Stimulated activated CD8-positive, alpha-beta memory T cell treated with anti-CD3 and anti-CD28 coated beads, Interleukin-12 subunit alpha, Interleukin-12 subunit beta, amount 100 ng/mL, for 24 hours (primary cell): Measurements from ENCODE around the gene KRT15.

Experiments
- DNase-seq: peaks from one replicate; pipeline ENCODE4 v3.0.0-alpha.2; 2020; ENCODE audit errors: extremely low read depth

The KRT15 gene

DNA sequence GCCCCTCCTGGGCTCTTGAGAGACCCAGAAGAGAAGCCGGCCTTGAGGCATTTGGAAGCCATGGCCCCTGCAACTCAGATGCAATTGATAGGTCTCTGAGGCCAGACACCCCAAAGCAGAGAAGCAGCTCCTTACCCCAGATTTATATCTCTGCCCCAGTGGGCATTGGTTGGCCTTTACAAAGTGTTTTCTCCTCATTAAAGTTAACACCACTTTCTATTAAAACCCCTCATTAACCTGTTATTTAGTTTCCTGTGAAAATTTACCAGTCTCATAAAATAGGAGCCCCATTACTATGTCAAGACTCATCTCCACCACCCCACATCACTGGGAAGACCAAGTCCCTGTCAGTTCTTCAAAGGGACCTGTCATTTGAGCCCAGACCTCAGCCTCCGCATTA lies 37.7 kb downstream of the KRT15 start, which contains the start of gene KRT35:
KRT35 (minus strand) TSS at position 116 of the 400 bp plus-strand sequence; CDS start at position 62, 54 bp downstream.
- DNase-seq: no peak

DNA sequence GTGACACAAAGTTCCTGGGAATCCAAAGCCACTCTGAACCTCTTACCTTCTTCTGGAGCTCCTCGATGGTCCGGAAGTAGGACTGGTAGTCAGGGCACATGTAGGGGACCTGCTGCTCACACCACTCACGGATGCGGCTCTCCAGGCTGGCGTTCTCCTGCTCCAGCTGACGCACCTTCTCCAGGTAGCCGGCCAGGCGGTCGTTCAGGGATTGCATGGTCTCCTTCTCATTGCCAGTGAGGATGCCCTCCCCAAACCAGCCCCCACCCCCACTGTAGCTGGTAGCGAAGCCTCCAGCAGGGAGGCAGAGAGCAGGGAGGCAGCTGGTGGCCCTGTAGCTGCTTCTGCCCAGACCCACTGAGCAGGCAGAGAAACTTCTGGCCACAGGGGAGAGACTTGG lies 38.1 kb downstream of the KRT15 start:
- DNase-seq: no peak

- no peak for DNase-seq
These were observed 38.6 kb downstream of the KRT15 start for GRCh38 chr17:41480136-41480535.

DNA sequence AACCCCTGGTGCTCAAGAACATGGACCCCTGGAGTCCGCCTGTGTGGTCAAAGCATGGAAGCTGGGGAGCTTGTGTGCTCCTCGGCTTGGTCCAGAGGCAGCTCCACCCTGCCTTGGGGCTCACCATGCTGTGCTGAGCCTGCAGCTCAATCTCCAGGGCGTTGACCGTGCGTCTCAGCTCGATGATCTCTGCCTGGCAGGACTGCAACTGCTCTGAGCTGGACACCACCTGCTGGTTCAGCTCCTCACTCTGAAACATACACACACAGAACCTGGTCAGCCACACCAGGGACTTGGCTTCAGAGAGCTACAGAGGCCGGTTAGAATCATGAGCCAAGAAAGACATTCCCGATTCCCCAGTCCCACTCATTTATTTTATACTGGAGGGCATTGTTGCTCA lies 40.5 kb downstream of the KRT15 start:
- DNase-seq: no peak

GRCh38 chr17:41476866-41477815 lies 41.5 kb downstream of the KRT15 start:
- no peak for DNase-seq

DNA sequence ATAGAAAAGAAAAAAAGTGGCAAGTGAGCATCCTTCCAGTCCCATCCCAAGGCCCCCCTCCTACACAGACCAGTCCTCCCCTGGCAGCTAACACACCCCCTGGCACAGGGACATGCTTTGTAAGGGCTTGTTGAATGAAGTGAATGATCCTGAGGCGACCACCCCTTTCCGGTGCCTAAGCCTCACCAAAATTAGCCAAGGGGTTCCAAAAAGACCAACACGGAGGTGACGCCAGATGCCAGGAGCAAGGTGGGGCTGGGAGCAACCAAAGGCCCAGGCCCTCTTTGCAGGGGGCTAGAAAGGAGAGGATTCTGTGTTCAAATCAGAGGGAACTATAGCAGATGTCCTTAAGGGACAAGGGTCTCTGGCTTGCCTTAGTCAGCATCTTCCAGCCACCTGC lies 43.3 kb downstream of the KRT15 start:
- no peak for DNase-seq

DNA sequence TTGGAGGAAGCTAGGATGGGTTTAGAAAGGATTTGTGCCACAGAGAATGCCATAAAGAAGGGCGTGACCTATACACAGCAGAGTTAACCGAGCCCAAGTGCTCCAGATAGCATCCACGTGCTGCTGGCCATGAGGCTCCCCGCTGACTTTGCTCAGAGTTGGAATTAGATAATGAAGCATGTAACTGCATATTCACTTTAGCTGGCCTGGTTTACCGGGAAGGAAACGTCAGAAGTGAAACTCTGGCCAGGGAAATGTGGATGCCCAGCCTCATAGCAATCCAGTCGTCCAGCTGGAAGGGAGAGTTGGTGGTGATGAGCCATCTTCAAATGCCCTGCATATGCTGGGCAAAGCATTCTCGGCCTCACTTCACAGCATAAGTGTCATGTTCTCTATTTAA lies 43.8 kb downstream of the KRT15 start:
- no peak for DNase-seq

- no peak for DNase-seq
These were observed 50.3 kb downstream of the KRT15 start for GRCh38 chr17:41468346-41468745.

- DNase-seq: no peak
These were observed 51.1 kb downstream of the KRT15 start for GRCh38 chr17:41467561-41467960.

GRCh38 chr17:41466988-41467387 lies 51.7 kb downstream of the KRT15 start, which contains the start of gene KRT32:
Gene KRT32 (minus strand): TSS chr17:41467386. CDS start chr17:41467325, 61 bp downstream.
- no peak for DNase-seq

DNA sequence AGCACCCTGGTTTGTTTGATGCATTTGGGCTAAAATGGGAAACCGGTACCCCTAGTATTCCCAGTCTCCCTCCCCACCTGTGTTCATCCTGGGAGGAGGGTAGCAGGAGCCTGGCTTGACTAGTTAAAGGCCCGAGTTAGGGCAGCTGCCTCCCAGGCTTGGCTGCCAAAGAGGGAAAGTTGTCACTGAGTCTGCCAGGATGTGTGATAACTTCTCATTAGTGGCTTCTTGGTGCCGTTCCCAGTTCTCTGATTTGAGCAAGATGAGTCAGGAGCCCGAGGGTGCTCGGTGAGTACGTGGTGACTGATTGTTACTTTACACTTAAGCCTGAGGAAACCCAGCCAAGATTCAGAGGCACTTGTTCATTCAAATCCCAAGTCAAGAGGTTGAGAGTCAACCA lies 54.0 kb downstream of the KRT15 start:
- DNase-seq: no peak

DNA sequence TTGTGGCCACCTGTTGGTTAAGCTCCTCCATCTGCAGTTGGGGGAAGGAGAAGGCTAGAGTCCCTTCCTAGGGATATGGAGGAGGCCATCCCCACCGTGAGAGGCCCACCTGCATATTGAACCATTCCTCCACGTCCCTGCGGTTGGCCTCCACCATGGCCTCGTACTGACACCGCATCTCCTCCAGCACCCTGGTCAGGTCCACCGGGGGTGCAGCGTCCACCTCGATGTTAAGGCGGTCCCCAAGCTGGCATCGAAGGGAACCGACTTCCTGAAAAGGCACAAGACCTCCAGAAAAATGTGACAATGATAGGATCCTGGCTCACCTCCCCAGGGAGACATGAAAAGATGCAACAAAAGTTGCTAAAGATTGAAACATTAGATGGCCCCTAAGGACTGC lies 54.5 kb downstream of the KRT15 start:
- DNase-seq: no peak

- DNase-seq: no peak
These were observed 54.9 kb downstream of the KRT15 start for GRCh38 chr17:41463746-41464145.
